Measurements from ENCODE around the gene MIA2.

DNA sequence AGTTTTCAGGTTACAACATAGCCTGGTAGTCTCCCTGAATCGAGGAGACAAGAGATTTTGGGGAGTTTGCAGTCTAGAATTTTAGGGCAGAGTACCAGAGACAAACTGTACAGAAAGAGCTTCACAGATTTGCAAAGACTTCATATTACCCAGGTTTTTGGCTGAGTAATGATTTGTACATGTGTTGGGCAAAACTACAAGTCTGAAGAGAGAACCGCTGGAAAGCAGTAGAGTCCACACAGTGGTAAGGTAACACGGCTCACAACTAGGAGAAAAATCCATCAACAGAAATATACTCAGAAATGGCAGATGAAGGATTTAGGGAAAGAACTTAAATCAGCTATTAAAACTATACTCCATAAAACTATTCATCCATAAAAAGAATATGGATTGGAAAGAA, 172.8 kb downstream of the MIA2 start:
- TF ChIP-seq, protein P1, sequence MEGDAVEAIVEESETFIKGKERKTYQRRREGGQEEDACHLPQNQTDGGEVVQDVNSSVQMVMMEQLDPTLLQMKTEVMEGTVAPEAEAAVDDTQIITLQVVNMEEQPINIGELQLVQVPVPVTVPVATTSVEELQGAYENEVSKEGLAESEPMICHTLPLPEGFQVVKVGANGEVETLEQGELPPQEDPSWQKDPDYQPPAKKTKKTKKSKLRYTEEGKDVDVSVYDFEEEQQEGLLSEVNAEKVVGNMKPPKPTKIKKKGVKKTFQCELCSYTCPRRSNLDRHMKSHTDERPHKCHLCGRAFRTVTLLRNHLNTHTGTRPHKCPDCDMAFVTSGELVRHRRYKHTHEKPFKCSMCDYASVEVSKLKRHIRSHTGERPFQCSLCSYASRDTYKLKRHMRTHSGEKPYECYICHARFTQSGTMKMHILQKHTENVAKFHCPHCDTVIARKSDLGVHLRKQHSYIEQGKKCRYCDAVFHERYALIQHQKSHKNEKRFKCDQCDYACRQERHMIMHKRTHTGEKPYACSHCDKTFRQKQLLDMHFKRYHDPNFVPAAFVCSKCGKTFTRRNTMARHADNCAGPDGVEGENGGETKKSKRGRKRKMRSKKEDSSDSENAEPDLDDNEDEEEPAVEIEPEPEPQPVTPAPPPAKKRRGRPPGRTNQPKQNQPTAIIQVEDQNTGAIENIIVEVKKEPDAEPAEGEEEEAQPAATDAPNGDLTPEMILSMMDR (IDR thresholded peaks at IDR 0.05) = no peak
- TF ChIP-seq ZFX (IDR thresholded peaks at IDR 0.05; ENCODE audit: borderline replicate concordance) = no peak

Measured in 22Rv1 (cell line).